Hematopoietic multipotent progenitor cell treated with erythropoietin and hydrocortisone succinate and interleukin-3 and kit ligand, for 8 days (in vitro differentiated cells): Measurements from ENCODE around the gene ATP10A.

Source experiments
- DNase-seq: peaks from one replicate; pipeline ENCODE4 v3.0.0-alpha.2; 2015

ATP10A gene

DNA sequence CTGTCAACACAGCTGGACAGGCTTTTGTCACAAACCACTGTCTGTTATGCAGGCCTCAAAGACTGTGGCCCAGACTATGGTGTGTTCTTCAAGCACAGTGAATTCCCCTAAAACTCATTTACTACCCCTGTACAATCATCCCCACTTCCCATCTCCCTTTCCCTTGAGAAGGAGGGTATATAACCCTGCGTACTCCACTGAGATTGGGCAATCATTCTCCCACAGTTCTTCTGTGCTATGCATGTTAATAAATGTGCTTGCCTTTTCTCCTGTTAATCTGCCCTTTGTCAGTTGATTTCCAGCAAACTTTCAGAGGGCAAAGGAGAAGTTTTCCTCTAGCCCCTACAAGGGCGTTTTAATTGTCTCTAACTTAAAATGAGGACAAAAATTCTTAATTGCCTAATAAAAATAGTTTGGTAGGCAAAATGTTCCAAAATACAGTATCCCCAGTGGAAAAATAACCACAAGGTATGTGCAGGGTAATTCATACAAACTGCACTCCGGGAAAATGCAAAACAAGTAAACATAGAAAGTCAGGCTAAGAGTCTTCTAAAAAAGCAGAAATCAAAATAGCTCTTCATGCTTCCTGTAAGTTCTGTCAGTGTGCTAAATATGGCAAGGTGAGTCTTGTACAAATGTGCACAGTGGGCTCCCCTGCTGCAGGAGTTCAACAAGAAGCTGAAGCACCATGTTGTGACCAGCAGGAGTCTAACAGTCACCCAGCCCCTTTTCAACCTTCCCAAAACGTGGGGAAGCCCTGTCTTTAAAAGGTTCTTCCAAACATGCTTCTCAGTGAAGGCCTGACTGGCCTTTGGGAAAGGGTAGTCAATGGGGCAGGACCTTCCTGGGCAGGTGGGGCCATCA lies 10.2 kb downstream of the ATP10A start:
- DNase-seq: no peak

DNA sequence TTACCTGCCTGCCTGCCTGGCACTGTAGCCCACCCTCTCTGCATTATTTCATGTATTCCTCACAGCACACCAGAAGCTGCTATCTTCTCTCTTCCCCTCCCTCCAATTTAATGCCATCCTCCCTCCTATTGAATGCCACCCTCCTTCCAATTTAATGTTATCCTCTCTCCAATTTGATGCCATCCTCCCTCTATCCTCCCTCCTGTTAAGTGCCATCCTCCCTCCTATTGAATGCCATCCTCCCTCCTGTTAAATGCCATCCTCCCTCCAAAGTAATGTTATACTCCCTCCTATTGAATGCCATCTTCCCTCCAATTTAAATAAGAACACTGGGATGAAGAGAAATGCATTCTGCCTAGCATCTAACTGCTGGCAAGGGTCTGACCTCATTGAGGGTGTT lies 11.1 kb downstream of the ATP10A start:
- no peak for DNase-seq

DNA sequence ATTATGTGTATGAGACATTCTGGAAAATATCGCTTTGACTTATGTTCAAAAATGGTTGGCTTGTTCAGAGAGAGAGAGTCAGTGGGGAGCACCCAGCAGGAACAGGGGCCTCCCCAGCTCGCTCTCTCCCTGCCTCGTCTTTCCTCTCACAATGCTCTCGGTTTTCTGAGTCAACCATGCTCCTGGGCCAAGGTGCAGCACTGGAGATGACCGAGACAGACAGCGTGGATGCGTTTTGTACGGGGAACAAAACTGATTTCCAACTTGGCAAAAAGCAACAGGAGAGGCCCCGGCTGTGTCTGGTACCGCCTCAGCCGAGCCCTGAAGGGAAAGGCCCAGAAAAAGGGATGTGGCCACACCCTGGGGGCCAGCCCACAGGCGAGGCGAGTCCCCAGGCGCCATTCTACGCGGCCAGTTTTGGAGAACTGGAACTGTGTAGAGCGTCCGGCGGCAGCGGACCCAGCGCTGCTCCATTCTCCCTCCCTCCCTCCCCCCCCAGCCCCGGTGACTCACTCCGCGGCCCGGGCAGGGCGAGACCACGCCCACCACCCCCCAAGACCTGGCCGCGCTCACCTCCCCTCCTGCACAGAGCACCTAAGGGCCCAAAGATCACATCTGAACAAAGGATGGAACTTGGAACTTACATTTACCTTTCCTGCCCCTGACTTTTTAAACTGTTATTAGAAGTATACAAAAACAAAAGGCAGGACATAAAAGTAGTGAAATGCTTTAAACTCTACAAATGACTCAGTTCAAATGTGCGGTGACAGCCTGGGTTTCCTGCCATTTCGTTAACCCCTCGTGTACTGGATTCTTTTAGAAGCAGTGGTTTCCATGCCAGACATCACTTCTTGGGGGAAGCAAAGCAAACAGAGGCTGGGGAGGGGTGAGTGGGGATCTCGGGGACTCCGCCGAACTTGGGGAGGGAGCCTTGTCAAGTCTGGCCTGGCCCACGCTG lies 12.7 kb downstream of the ATP10A start:
- DNase-seq: peak; percentile 25

DNA sequence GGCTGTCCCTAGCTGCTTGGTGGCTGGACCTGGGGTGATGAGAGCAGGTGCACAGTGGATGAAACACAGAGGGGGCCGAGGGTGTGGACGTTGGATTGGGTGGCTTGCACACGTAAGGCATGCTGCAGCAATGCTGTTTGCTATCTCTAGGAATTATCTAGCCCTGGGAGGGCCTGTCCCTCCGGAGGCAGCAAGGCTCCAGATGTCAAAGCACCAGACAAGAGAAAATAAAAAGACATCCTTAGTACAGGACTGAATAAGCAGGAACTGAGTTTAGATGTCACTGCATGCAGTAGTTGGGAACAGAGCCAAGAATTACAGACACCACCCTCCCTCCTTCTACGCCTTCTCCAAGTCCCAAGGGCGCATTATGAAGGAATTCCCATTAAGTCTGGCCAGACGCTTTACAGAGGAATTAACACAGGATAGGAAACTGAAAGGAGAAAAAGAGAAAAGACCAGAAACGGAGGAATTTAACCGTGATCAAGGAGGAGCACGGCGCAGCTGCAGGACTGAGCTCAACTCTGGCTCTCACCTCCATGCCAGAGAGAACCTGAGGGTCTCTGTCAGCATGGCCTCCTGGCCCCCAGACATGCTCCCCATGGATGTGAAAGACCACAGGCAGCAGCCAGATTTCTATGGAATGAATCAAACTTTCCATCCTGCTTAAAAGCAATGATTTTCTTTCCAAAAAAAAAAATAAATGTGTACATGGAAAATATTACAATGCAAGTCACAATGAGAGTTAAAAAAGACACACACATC lies 13.8 kb downstream of the ATP10A start:
- no peak for DNase-seq

DNA sequence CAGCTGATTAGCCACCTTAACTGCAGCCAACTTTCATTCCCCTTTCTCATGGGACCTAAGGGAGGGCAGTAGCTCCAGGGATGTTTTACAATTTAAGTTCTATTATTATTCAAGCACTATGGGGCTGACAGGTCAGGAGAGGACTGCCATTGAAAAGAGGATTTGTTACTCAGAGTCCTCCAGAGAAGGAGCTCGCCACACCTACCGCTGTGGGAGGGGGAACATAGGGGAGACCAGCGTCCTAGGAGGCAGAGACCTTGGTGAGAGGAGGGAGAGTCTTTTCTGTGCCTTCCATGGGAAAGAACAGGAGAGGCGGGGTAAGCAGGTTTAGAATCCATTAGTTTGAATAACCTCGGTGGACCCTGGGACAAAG lies 14.4 kb downstream of the ATP10A start:
- no peak for DNase-seq

DNA sequence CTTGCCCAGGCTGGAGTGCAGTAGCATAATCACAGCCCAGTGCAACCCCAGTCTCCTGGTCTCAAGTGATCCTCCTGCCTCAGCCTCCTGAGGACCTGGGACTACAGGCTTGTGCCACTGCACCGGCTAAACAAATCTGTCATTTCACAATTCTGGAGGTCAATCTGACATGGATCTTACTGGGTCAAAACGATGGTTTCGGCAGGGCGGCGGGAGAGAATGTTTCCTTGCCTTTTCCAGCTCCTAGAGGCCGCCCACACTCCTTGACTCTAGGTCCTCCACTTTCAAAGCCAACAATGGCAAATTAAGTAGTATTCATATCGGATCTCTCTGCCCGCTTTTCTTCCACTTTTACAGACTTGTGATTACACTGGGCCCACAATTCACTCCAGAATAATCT lies 14.8 kb downstream of the ATP10A start:
- DNase-seq: no peak

DNA sequence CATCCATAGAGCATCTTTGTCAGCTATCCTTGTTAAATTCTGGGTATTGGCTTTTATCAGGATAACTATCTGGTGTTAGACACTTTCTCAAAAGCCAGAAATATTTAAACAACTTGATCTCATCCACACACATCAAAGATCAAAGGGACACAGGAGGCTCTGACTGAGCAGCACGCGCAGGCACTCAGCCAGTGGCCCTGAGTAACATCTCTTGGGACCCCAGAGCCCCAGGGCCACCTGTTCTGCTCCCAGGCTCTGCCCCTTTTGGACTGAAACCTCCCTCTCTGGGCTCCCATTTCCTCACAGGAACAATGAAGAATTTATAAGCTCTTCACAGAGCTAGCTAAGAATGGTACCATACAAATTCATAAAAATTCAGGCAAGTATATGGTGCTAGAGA lies 16.1 kb downstream of the ATP10A start:
- no peak for DNase-seq

DNA sequence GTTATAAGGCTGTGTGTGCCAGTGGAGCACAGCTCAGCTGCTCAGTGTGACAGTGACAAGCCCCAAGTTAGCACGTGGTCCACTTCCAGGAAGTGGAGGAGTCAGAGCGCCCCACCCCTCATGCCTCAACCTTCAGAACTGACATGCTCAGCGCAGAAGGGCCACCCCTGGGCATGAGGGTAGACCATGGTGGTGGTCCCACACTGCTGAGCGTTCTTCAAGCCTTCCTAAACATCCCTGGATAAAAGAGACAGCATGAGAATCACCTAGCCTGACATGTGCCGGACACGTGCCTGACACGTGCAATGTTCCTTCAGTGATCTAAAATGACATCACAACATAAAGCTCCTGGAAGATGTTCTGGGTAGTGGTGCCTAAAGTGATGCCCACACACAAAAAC lies 16.8 kb downstream of the ATP10A start:
- no peak for DNase-seq

DNA sequence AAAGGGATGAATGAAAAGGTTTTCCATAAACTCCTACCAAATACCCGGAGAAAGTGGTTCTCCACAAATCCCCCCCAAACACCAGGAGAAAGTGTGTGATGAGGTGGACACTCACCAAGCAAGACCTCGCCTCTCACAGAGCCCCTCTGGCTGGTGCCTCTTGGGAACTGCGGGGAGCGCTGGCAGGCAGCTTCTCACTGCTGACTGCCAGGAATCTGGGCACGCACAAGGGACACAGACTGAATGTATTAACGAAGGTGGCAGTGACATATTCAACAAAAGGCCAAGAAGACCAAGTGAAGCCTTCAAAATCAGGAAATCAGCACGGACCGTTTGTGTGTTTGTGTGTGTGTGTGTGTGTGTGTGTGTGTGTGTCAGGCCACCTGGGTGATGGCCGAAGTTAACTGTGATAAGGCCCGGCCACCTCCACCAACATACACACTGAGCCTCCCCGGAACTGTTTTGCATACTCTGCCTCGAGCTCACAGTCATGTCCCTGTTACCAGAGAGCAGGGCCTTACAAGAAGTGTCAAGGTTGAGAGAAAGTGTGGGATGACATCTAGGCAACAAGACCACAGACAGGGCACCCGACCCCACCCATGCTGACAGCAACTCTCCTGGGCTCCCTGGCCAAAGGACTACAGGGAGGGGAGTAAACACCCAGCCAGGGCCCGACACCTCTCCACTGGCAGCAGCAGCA lies 18.0 kb downstream of the ATP10A start:
- DNase-seq: no peak

DNA sequence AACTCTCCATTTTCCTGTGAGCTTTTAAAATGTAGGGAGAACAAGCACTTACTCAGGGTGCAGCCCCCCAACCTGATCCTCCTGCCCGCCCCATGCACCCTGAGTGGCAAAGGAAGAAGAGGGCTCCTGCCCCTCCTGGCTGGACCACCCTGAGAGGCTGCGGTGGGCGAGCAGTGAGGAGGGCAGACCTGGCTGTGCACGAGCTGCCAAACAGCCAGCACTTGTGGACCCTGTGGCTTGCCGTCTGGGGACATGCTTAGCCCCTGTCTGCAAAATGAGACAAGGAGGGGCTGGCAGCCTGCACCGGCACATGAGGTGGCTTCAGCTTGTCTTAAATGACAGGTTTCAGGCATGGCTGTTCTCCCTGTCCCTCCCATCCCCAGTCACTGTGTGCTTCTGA lies 18.6 kb downstream of the ATP10A start:
- DNase-seq: no peak

DNA sequence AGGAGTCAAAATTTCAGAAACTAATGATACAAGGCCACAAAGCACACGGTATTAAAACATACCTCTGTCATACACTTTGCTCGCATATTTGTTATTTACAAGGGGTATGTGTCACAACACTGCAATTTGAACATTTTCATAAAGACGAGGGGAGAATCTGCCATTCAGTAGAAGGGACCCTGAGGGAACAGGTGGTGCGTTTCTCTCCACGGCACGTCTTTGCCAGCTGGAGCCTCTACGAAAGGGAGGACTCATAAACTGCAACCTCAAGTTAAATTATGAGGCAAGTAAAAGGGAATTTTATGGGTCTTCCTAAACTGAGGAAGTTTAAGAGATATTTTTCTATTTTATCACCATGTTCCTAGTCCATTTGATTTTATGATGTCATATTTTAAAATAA lies 19.1 kb downstream of the ATP10A start:
- DNase-seq: no peak

DNA sequence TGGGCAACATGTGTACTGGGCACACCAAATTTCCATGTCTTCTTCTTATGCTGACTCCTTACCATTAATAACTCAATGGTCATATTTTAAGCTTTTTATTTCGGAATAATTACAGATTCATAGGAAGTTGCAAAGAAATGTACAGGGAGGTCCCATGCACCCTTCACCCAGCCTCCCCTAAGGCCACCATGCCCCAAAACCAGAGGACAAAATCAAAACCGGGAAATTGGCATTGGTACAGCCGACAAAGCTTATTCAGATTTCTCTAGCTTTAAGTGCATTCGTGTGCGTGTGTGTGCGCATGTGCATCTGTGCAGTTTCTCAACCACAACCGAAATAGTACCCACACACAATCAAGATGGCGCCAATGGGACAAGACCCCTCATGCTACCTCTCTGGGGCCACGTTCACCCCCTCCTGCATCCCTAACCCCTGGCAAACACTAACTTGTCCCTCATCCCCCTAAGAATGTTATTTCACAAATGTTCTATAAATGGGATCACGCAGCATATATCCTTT lies 23.4 kb downstream of the ATP10A start:
- DNase-seq: no peak

DNA sequence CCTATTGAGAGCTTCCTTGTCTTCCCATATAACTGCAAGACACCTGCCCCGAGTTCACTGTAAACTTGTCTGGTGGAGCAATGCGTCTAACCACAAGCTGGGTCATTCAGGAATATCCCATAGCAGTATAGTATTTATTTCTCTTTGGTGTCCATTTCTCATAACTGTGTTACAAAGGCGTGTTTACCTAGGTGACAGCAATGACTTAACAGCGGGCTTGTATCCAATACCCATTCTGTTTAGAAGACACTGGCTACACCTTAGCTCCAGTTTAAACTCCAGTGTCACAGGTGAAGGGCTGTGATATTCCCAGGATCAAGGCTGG lies 24.3 kb downstream of the ATP10A start:
- no peak for DNase-seq

DNA sequence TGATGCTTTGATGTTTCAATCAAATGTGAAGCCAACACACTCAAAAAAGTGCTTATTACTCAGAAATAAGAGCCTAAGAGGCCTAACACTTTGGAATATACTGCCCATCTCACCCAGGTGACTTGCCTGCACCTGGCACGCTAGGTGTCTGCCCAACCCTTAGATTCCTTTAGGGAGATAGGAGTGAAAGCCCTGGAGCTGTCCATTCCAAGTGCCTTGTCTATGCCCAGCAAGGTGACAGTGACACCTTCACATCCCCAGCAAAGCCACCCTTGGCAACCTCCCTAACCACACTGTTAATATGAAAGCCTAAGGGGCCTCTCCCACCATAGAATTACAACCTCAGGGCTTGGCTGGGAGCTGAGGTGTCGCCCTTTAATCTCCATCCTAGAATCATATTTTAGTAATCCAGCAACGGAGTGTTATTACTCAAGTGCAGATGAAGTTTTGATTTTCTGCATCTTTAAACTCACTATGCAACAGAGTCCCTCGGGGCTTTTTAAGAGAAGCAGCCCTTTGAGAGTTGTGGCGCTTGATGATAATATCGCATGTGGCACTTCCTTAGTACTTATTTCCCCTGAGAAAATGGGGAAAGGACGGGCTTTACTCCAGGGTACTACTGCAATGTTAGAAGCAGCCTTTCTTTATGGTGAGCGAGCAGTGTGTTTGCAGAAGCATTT lies 24.8 kb downstream of the ATP10A start:
- DNase-seq: no peak

DNA sequence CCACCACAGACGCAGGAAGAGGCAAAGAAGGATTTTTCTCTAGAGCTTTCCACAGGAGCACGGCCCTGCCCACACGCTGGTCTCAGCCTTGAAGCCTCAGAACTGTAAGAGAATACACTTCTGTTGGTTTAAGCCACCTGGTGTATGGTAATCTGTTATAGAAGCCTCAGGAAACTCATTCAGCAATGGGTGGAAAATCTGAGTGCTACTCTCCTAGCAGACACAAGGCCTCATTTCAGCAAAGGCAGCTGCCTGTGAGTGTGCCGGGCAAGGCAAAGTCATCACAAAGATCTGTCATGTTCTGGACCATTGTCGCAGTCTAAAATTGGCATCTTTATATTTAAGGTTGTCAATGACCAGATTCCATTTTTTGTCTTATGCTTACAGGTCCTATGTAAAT lies 31.0 kb downstream of the ATP10A start:
- DNase-seq: no peak

DNA sequence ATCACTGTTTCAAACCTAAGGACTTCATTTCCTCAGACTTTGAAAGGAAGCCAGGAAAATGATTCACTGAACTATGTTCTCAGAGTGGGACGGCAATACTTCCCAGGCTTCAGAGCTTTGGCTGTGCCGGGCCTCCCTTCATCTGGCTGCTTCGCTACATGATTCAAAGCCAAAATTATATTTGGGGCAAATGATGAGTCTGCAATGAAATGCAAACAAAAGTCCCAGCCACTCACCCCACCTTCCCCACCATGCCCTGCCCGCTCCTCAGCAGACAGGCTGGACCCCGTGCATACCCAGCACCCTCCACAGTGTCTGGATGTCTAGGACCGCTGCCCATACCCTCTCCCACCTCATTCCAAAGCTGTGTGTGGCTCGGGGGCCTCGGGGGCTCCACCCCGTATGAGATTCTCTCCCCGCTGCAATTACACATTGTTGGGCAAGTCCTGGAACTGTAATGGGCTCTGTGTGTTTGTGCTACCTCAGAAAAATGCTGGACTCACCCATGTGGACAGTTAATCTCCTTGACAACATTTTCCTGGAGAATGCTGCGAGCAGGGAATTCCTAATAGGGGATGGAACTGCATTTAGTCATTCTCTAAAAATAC lies 32.2 kb downstream of the ATP10A start:
- DNase-seq: no peak

DNA sequence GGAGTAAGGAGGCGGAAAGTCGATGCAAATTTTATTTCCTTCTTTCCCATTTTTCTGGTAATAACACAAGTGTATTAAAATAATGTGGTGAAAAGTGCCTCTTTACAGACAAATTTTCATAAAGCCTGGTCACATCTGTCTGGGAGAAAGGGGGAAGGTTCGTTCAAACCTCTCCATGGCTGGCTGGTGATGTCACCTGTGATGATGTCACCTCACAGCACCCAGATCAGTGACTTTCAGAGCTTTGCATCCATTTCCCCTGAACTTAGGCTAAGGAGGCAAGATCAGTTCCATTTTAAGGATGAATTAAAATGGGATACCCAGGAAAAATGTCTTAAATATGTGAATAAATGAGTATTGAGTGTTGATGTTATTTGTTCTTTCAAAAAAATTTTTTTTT lies 34.1 kb downstream of the ATP10A start:
- no peak for DNase-seq

DNA sequence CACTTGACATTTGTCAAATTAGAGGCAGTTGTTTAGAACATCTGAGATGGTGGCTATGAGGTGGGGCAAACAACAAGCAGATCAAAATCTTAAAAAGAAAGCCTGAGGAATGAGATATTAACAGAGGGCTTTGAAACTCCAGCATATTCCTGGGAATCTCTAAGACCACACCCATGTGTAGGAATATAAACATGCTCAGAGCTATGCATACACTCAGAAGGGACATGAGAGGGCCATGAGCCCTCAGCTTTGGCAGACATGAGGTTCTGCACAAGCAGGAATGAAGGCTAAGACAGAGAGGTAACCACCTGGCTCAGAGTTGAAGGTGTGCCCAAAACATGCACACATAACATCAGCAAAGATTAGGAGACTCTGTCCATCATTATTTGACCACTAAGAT lies 37.9 kb downstream of the ATP10A start:
- DNase-seq: no peak

DNA sequence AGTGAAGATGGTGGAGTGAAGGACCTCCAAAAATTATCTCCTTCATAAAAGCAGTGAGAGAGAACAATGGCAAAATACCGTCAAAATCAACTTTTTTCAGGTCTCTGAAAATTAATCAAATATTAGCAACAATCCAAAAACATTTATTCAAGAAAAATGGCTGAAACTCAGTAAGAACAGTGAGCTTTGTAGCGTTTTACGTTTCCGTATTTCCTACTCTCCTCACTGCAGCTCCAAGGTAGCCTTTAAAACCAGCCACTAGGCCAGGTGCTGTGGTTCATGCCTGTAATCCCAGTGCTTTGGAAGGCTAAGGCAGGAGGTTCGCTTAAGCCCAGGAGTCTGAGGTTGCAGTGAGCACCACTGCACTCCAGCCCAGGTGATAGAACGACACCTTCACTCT lies 38.5 kb downstream of the ATP10A start:
- DNase-seq: no peak

DNA sequence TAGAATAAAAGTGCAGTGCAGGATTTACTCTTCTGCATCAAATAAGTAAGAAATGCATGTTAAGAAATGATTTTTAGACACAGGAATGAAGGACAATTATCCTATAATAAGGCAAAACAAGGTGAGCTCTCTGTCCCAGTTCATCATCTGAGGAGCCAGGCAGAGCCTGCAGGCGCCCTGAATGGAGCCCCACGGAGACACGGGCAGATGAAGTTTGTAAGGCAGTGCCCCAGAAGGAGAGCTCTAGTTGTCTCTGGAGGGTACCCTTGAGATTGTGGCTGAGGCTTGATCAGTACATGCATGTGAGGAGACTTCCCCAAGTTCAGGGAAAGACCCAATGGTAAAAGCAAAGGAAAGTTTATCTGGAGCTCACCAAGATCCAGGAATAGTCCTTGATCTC lies 50.3 kb downstream of the ATP10A start:
- no peak for DNase-seq

DNA sequence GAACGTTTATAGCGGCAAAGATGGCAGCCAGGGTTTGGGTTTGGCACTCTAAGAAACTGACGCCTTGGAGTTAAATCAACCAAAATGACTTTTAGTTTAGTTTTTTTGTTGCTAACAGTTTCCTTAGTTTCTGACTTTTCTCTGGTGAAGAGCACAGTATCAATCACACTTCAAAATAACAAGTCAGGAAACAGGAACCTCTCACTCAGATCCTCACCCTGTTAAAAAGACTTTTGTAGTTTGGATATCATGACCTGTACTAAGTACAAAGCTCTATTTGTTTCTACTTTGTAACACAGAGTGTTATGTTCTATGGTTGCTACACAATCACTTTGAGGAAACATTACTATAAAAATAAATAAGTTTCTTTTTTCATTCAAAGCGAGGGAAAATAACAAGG lies 51.1 kb downstream of the ATP10A start:
- no peak for DNase-seq

DNA sequence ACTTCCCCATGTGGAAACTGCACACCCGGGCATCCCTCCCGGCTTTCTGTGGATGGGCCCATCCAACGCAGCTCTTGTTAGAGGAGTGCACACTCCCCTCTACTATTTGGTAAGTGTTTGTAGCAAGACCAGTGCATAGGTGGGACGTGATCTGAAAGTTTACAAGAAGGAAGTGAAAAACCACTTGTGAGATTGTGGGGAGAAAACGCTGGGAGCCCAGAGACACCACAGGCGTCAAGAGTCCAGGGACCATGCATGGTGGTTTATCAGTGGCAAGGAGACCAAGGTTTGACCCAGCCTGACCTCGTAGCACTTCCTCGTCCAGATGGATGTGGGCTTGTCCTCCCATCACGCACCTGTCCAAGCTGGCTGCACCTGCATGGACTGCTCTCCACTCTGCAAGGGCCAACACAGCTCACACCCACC lies 51.6 kb downstream of the ATP10A start:
- DNase-seq: no peak
